ENCODE results near the gene FSIP1.

The FSIP1 gene

DNA sequence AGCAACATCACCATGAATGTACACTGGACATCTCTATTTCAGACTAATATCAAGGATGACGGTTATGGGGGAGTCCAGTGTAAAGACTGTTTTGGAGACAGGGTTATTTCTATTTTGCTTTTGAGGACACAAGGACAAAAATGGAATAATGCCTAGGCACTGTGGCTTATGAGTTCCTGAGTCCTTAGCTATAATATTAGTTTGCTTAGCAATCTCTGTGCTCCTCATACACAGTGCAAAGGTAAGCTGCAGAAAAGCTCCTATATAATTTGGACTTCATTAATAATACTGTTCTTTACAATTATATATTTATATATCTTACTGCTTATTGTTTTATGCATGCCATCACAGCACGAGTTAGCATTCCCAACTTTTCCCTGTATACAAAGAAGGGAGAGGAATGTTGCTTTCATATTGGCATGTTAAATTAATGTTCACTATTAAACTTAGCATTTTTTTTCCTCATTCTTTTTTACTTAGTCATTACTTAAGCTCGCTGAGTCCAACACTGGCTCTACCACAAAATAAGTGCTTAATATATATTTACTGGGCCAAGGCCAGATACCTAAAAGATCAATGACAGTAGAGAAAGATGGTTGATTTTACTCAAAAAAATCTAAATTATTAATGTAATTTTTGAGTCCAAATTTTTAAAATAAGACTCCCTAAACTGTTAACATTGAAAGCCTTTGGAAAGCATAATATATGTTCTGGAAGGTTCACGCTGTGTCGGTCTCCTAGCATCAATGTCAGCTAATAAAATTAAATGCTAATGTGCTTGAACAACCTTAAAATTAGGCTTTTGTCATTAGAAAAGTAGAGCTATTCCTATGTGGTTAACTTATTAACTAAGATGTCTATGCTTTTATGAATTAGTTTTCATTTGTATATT, 187.9 kb downstream of the FSIP1 start:
- DNase-seq (ENCODE audit: low read depth in 2 of 2), result no peak

DNA sequence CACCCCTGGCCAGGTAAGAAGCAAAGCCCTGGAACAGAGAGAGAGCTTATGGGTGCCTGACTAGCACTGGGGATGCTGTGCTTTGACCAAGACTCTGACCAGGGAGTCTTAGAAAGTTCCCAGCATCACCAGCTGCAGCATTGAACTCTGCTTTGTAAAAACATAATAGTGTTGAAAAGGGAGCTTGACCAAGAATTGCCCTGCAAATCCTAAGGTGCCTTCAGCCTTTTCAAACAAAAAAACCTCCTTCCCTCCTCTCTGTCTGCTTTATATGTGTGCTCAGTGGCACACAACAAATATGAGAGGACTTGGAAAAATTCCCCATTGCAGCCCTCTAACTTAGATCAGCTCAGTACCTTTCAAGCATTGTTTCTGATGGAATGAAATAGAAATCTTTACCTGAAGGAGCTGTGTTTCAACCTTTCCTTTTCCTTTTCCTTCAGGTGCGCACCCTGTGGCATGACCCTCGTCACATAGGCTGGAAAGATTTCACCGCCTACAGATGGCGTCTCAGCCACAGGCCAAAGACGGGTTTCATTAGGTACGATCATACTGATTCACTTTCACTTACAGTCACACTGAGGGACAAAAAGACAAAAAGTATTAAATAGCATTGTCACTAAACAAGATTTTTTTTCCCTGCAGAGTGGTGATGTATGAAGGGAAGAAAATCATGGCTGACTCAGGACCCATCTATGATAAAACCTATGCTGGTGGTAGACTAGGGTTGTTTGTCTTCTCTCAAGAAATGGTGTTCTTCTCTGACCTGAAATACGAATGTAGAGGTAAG, 188.8 kb downstream of the FSIP1 start:
- DNase-seq (ENCODE audit: low read depth in 2 of 2), result no peak

DNA sequence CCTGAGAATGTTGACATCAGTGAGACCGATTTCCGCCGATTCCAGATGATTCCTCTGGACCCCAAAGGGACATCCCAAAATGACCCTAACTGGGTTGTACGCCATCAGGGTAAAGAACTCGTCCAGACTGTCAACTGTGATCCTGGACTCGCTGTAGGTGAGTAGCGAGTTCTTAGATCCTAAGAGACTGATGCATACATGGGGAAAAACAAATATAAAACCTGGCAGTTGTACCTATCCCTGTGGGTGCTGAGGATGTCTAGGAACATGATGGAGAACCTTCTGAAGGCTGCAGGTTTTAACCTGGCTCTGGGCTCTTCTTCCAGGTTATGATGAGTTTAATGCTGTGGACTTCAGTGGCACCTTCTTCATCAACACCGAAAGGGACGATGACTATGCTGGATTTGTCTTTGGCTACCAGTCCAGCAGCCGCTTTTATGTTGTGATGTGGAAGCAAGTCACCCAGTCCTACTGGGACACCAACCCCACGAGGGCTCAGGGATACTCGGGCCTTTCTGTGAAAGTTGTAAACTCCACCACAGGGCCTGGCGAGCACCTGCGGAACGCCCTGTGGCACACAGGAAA, 189.5 kb downstream of the FSIP1 start:
- no peak for DNase-seq (ENCODE audit: low read depth in 2 of 2)

GRCh38 chr15:39592500-39592899, 190.1 kb downstream of the FSIP1 start:
- no peak for DNase-seq (ENCODE audit: low read depth in 2 of 2)

- DNase-seq (ENCODE audit: low read depth in 2 of 2), result no peak
These were observed 190.7 kb downstream of the FSIP1 start for GRCh38 chr15:39591896-39592315.

DNA sequence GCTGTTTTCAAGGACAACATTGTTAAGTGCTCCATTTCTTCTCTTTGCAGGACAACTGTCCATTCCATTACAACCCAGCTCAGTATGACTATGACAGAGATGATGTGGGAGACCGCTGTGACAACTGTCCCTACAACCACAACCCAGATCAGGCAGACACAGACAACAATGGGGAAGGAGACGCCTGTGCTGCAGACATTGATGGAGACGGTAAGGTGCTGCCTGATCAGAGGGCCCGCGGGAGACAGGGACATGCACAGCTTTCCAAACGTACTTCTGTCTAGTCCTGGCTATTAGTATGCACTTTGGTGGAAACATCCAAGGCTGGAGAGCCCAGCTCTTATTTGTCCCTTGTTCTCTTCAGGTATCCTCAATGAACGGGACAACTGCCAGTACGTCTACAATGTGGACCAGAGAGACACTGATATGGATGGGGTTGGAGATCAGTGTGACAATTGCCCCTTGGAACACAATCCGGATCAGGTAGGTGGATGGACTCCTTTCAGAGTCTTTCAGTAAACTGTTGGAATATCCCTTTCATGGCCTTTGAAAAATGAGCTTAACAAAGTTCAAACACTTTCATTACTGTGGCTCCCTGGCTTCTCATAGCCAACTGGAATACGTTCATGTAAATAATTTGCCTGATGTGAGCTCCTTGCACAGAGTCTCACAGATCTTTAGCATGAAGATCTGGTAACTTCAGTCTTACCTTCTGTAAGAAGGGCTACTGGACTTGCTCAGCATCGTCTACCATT, 191.3 kb downstream of the FSIP1 start:
- no peak for DNase-seq (ENCODE audit: low read depth in 2 of 2)

- DNase-seq (ENCODE audit: low read depth in 2 of 2), result no peak
These were observed 192.6 kb downstream of the FSIP1 start for GRCh38 chr15:39589815-39590644.

GRCh38 chr15:39589193-39589814, 193.3 kb downstream of the FSIP1 start:
- DNase-seq (ENCODE audit: low read depth in 2 of 2), result no peak

DNA sequence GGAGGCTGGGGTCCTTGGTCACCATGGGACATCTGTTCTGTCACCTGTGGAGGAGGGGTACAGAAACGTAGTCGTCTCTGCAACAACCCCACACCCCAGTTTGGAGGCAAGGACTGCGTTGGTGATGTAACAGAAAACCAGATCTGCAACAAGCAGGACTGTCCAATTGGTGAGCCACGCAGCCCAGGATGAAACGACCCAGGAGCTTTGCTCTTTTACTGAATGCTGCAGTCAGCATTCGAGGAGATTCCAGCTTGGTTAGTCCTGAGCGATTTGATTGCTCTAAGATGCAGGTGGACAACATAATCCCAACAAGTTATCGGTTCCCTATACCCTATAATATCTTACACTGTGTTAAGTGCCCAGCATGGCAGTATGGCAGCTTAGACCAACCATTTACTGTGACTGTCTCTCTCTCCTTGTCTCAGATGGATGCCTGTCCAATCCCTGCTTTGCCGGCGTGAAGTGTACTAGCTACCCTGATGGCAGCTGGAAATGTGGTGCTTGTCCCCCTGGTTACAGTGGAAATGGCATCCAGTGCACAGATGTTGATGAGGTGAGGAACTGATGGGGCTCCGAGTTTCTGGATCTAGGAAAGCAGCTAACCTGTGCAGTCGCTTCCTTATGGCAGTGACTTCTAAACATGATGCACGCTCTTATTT, 194.0 kb downstream of the FSIP1 start:
- no peak for DNase-seq (ENCODE audit: low read depth in 2 of 2)

DNA sequence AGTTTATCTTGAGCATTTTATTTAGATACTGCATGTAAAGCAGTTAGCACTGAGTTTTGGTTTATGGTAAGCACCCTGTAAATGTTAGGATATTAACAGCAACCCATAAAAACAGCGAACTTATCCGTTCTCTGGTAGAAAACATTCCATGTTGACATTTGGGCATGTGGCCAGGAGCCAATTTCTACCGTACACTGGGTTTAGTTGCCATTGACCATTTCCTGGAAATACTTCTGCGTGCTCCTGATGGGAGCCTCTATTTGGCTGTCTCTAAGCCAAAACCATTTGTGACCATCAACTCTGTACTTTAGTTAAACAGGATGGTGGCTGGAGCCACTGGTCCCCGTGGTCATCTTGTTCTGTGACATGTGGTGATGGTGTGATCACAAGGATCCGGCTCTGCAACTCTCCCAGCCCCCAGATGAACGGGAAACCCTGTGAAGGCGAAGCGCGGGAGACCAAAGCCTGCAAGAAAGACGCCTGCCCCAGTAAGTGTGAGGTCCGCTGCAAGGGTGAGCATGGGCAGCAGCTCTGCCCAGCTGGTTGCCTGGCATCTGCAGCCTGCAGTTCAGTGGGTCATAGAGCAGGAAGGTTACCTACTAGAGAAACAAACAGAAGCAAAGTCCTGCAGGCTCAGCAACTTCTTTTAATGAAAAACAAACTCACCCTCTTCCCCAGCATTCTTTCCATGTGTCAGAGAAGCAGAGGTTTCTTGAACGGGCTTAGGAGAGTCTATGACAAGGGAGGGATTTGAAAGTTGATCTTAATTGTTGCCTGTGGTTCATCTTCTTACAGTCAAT, 194.7 kb downstream of the FSIP1 start:
- no peak for DNase-seq (ENCODE audit: low read depth in 2 of 2)

- DNase-seq (ENCODE audit: low read depth in 2 of 2), result no peak
These were observed 195.4 kb downstream of the FSIP1 start for GRCh38 chr15:39587096-39587721.

DNA sequence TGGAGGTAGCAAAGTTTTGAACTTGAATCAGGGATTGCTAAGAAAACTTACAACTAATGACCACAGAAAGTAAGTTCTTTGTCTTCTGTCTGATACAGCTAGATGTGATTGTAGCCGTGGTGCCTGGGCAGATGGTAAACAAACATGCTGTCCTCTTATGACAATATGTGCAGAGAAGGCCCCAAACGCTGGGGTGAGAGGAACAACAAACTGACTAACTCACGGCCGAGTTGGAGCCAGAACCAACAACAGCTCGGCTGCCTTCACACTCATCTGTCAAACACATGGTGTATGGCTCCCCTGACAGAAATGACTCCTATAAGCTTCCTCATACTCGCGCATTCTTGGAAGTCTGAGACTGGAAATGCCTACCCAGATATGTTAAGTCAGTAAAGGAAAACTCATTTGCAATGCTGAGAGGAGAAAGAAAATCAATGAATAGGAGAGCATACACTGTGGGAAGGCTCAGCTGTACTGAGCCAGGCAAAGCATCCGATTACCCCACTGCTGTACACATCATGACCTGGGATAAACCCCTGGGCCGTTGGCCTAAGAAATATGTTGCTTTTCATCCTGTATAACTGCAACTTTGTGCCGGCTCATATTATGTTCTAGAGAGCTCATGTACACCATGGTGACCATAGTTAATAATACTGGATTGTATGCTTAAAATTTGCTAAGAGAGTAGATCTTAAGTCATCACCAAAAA, 196.1 kb downstream of the FSIP1 start:
- no peak for DNase-seq (ENCODE audit: low read depth in 2 of 2)

GRCh38 chr15:39585871-39586301, 196.8 kb downstream of the FSIP1 start:
- no peak for DNase-seq (ENCODE audit: low read depth in 2 of 2)

DNA sequence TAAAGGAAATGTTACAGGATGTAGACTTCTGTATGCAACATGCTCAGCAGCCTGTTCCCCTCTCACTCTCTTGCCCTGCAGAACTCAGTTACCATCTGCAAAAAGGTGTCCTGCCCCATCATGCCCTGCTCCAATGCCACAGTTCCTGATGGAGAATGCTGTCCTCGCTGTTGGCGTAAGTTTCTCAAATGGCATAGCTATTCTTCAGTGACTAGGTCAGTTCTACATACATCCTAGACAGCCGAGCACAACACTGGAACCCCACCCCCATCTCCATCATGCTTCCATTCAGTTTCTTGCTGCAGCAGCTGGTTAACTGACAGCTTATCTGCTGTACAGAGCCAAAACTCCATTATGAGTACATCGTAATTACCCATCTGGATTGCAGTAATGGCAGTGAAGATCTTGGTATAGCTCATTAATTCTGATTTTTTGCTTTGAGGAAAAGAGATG, 197.2 kb downstream of the FSIP1 start:
- DNase-seq (ENCODE audit: low read depth in 2 of 2), result no peak

GRCh38 chr15:39584662-39585388, 197.8 kb downstream of the FSIP1 start:
- no peak for DNase-seq (ENCODE audit: low read depth in 2 of 2)

GRCh38 chr15:39584266-39584659, 198.4 kb downstream of the FSIP1 start:
- DNase-seq (ENCODE audit: low read depth in 2 of 2), result no peak

Measured in stimulated activated CD4-positive, alpha-beta T cell treated with anti-CD3 and anti-CD28 coated beads, Interleukin-4, amount 100 ng/mL, for 48 hours (primary cell).